SK-N-SH treated with all-trans-retinoic acid at 6 μM for 48 hours (cell line): ENCODE results near the gene NYAP1.
"Not testable (repeated sequence)": the region's sequence is repeated elsewhere in the genome, so short reads cannot be mapped to it uniquely, and the experiment has no call there.

ENCODE experiments used
- ATAC-seq: fragments of 200-7000 bp; cut with Tn5 transposase; 3 replicates; pipeline ENCODE4 v1.9.1; 2020; ENCODE audit warnings: mild to moderate bottlenecking, moderate library complexity
- ARNTL ChIP-seq: fragments of 450-650 bp; formaldehyde crosslinking; IDR thresholded peaks from 2 replicates; pipeline ENCODE4 v1.5.0; 2020; ENCODE audit warnings: low read depth, mild to moderate bottlenecking, moderate library complexity, borderline replicate concordance
- BACH2 ChIP-seq: fragments of 250-450 bp; sonication (Bioruptor Pico); IDR thresholded peaks from 2 replicates; pipeline ENCODE4 v1.9.0; 2021; ENCODE audit warnings: mild to moderate bottlenecking, borderline replicate concordance
- CREB5 ChIP-seq: fragments of 250-450 bp; sonication (Bioruptor Pico); IDR thresholded peaks from 2 replicates; pipeline ENCODE4 v1.5.1; 2020; ENCODE audit warnings: low read depth, mild to moderate bottlenecking, moderate library complexity
- CSRNP3 ChIP-seq: fragments of 250-450 bp; sonication (Bioruptor Pico); IDR thresholded peaks from 2 replicates; pipeline ENCODE4 v1.5.1; 2021; ENCODE audit warnings: mild to moderate bottlenecking, moderate library complexity
- ESRRG ChIP-seq: fragments of 250-450 bp; sonication (Bioruptor Pico); IDR thresholded peaks from 2 replicates; pipeline ENCODE4 v1.6.1; 2021; ENCODE audit warnings: mild to moderate bottlenecking
- GLIS3 ChIP-seq: fragments of 250-450 bp; sonication (Bioruptor Pico); IDR thresholded peaks from 2 replicates; pipeline ENCODE4 v1.5.0; 2020; ENCODE audit warnings: mild to moderate bottlenecking, moderate library complexity
- ISL1 ChIP-seq: fragments of 250-450 bp; sonication (Bioruptor Pico); IDR thresholded peaks from 2 replicates; pipeline ENCODE4 v2.1.2; 2022; ENCODE audit warnings: mild to moderate bottlenecking, moderate library complexity
- OSR1 ChIP-seq: fragments of 250-450 bp; sonication (Bioruptor Pico); IDR thresholded peaks from 2 replicates; pipeline ENCODE4 v1.8.0; 2022; ENCODE audit warnings: moderate library complexity, mild to moderate bottlenecking, inconsistent platforms
- PATZ1 ChIP-seq: fragments of 250-450 bp; sonication (Bioruptor Pico); IDR thresholded peaks from 2 replicates; pipeline ENCODE4 v1.8.0; 2020; ENCODE audit warnings: mild to moderate bottlenecking, moderate library complexity, borderline replicate concordance
- POU6F1 ChIP-seq: fragments of 250-450 bp; sonication (Bioruptor Pico); IDR thresholded peaks from 2 replicates; pipeline ENCODE4 v1.8.0; 2021; ENCODE audit warnings: low read depth, mild to moderate bottlenecking, moderate library complexity, borderline replicate concordance
- RARB ChIP-seq: fragments of 250-450 bp; sonication (Bioruptor Pico); IDR thresholded peaks from 2 replicates; pipeline ENCODE4 v1.8.0; 2021; ENCODE audit warnings: mild to moderate bottlenecking, moderate library complexity
- SNAI2 ChIP-seq: fragments of 250-450 bp; sonication (Bioruptor Pico); IDR thresholded peaks from 2 replicates; pipeline ENCODE4 v1.5.0; 2020; ENCODE audit warnings: mild to moderate bottlenecking, moderate library complexity
- TCF4 ChIP-seq: fragments of 250-450 bp; sonication (Bioruptor Pico); IDR thresholded peaks from 2 replicates; pipeline ENCODE4 v1.8.0; 2021; ENCODE audit warnings: mild to moderate bottlenecking, moderate library complexity, borderline replicate concordance
- TOX ChIP-seq: fragments of 250-450 bp; sonication (Bioruptor Pico); IDR thresholded peaks from 2 replicates; pipeline ENCODE4 v1.8.0; 2021; ENCODE audit warnings: mild to moderate bottlenecking, moderate library complexity, borderline replicate concordance
- TSHZ2 ChIP-seq: fragments of 250-450 bp; sonication (Bioruptor Pico); IDR thresholded peaks from 2 replicates; pipeline ENCODE4 v1.5.0; 2020; ENCODE audit warnings: mild to moderate bottlenecking, moderate library complexity
- ZC3H10 ChIP-seq: fragments of 250-450 bp; sonication (Bioruptor Pico); IDR thresholded peaks from 2 replicates; pipeline ENCODE4 v1.5.1; 2021; ENCODE audit warnings: mild to moderate bottlenecking, moderate library complexity
- ZFP30 ChIP-seq: fragments of 450-650 bp; formaldehyde crosslinking; IDR thresholded peaks from 2 replicates; pipeline ENCODE4 v1.5.0; 2022; ENCODE audit warnings: mild to moderate bottlenecking, moderate library complexity
- ZNF565 ChIP-seq: fragments of 450-650 bp; formaldehyde crosslinking; conservative IDR thresholded peaks from 2 replicates; pipeline ENCODE4 v1.5.0; 2020; ENCODE audit warnings: low read depth, mild to moderate bottlenecking, moderate library complexity
- ZNF70 ChIP-seq: fragments of 450-650 bp; formaldehyde crosslinking; IDR thresholded peaks from 2 replicates; pipeline ENCODE4 v1.5.0; 2020; ENCODE audit warnings: mild to moderate bottlenecking, moderate library complexity
- ZNF8 ChIP-seq: fragments of 450-650 bp; formaldehyde crosslinking; IDR thresholded peaks from 2 replicates; pipeline ENCODE4 v1.5.0; 2020; ENCODE audit warnings: mild to moderate bottlenecking, moderate library complexity

Gene NYAP1

GRCh38 chr7:100493476-100494264, 9.9 kb downstream of the NYAP1 start:
- TF ChIP-seq RARB (CRISPR knock-in tag) (no peak), TSHZ2 (CRISPR knock-in tag) (no peak), ZC3H10 (no peak), ZNF8 (CRISPR knock-in tag) (no peak), CREB5 (no peak), POU6F1 (CRISPR knock-in tag) (no peak), ESRRG (CRISPR knock-in tag) (no peak), TCF4 (CRISPR knock-in tag) (no peak), TOX (CRISPR knock-in tag) (no peak), BACH2 (CRISPR knock-in tag) (no peak), OSR1 (CRISPR knock-in tag) (no peak), GLIS3 (CRISPR knock-in tag) (no peak), CSRNP3 (no peak), ZFP30 (CRISPR knock-in tag) (no peak), ZNF70 (CRISPR knock-in tag) (no peak), PATZ1 (CRISPR knock-in tag) (no peak), ARNTL (CRISPR knock-in tag) (no peak)
- no peak for ATAC-seq

GRCh38 chr7:100496509-100496908, 12.8 kb downstream of the NYAP1 start:
- no peak for TF ChIP-seq BACH2 (CRISPR knock-in tag)
- no peak for TF ChIP-seq TSHZ2 (CRISPR knock-in tag)
- TF ChIP-seq ISL1 (CRISPR knock-in tag) = no peak
- TF ChIP-seq ZNF70 (CRISPR knock-in tag) = no peak
- no peak for TF ChIP-seq RARB (CRISPR knock-in tag)
- no peak for TF ChIP-seq ZNF565
- TF ChIP-seq SNAI2 (CRISPR knock-in tag) = no peak
- TF ChIP-seq TCF4 (CRISPR knock-in tag) = no peak
- ATAC-seq = no peak

GRCh38 chr7:100500743-100501142, 17.0 kb downstream of the NYAP1 start:
- ATAC-seq = not testable (repeated sequence)

- ATAC-seq = peak; percentile 21; the same call in 1 of the 3 replicates
Observed at GRCh38 chr7:100504031-100504430, 20.3 kb downstream of the NYAP1 start.
